ENCODE data around the gene POGLUT2.
"Not testable (repeated sequence)": the region's sequence is repeated elsewhere in the genome, so short reads cannot be mapped to it uniquely, and the experiment has no call there.

POGLUT2 gene

GRCh38 chr13:102816708-102817107 lies 17.9 kb upstream of the POGLUT2 start:
- Mint-ChIP-seq H3K4me1 (peaks cover 5% of the 10 kb centered on the region), H3K27ac (no peak overlapping the region), H3K9me3 (peaks cover 6% of the 10 kb centered on the region), H3K27me3 (no peaks in the 10 kb centered on the region), H3K36me3 (peaks cover 10% of the 10 kb centered on the region), H3K4me3 (no peak overlapping the region)

GRCh38 chr13:102815788-102816187 lies 17.0 kb upstream of the POGLUT2 start:
- H3K27me3 Mint-ChIP-seq, result no peaks in the 10 kb centered on the region
- H3K36me3 Mint-ChIP-seq, result peaks cover 10% of the 10 kb centered on the region
- peaks cover 6% of the 10 kb centered on the region for H3K9me3 Mint-ChIP-seq
- H3K4me1 Mint-ChIP-seq, result peaks cover 5% of the 10 kb centered on the region
- H3K27ac Mint-ChIP-seq, result no peak overlapping the region
- H3K4me3 Mint-ChIP-seq, result no peak overlapping the region

- Mint-ChIP-seq H3K4me1 (peaks cover 5% of the 10 kb centered on the region), H3K9me3 (peaks cover 6% of the 10 kb centered on the region), H3K27me3 (no peaks in the 10 kb centered on the region), H3K27ac (no peak overlapping the region), H3K36me3 (peaks cover 10% of the 10 kb centered on the region), H3K4me3 (no peak overlapping the region)
These were observed 16.0 kb upstream of the POGLUT2 start for GRCh38 chr13:102814793-102815192.

- Mint-ChIP-seq H3K27ac (no peak overlapping the region), H3K9me3 (peaks cover 6% of the 10 kb centered on the region), H3K4me3 (no peak overlapping the region), H3K36me3 (peaks cover 10% of the 10 kb centered on the region), H3K4me1 (peaks cover 5% of the 10 kb centered on the region), H3K27me3 (no peaks in the 10 kb centered on the region)
These were observed 15.3 kb upstream of the POGLUT2 start for GRCh38 chr13:102814025-102814607.

- peaks cover 10% of the 10 kb centered on the region for H3K36me3 Mint-ChIP-seq
- no peak overlapping the region for H3K27ac Mint-ChIP-seq
- peaks cover 9% of the 10 kb centered on the region for H3K4me1 Mint-ChIP-seq
- no peak overlapping the region for H3K4me3 Mint-ChIP-seq
- H3K9me3 Mint-ChIP-seq, result peaks cover 6% of the 10 kb centered on the region
- no peaks in the 10 kb centered on the region for H3K27me3 Mint-ChIP-seq
These were observed 14.0 kb upstream of the POGLUT2 start for GRCh38 chr13:102812611-102813287.

- Mint-ChIP-seq H3K4me3 (no peak overlapping the region), H3K9me3 (peaks cover 6% of the 10 kb centered on the region), H3K27ac (no peak overlapping the region), H3K27me3 (no peaks in the 10 kb centered on the region), H3K36me3 (peaks cover 5% of the 10 kb centered on the region), H3K4me1 (peaks cover 9% of the 10 kb centered on the region)
These were observed 8.9 kb upstream of the POGLUT2 start for GRCh38 chr13:102807699-102808098.

- no peaks in the 10 kb centered on the region for H3K36me3 Mint-ChIP-seq
- H3K4me1 Mint-ChIP-seq, result peaks cover 18% of the 10 kb centered on the region
- H3K4me3 Mint-ChIP-seq, result no peak overlapping the region
- no peak overlapping the region for H3K27ac Mint-ChIP-seq
- H3K9me3 Mint-ChIP-seq, result no peaks in the 10 kb centered on the region
- no peaks in the 10 kb centered on the region for H3K27me3 Mint-ChIP-seq
These were observed 6.9 kb upstream of the POGLUT2 start for GRCh38 chr13:102805680-102806079.

- H3K36me3 Mint-ChIP-seq, result no peaks in the 10 kb centered on the region
- H3K27ac Mint-ChIP-seq, result peak overlapping the region; percentile 70
- H3K4me1 Mint-ChIP-seq, result peaks cover 19% of the 10 kb centered on the region
- peak overlapping the region; percentile 90 for H3K4me3 Mint-ChIP-seq
- peaks cover 13% of the 10 kb centered on the region for H3K27me3 Mint-ChIP-seq
- no peaks in the 10 kb centered on the region for H3K9me3 Mint-ChIP-seq
These were observed 1.6 kb upstream of the POGLUT2 start for GRCh38 chr13:102800145-102801041.

- Mint-ChIP-seq H3K4me1 (peaks cover 19% of the 10 kb centered on the region), H3K27me3 (peaks cover 14% of the 10 kb centered on the region), H3K4me3 (peak overlapping the region; percentile 90), H3K36me3 (no peaks in the 10 kb centered on the region), H3K9me3 (no peaks in the 10 kb centered on the region), H3K27ac (peak overlapping the region; percentile 70)
These were observed 809 bp upstream of the POGLUT2 start for GRCh38 chr13:102799426-102800144.

- Mint-ChIP-seq H3K36me3 (no peaks in the 10 kb centered on the region), H3K27ac (no peak overlapping the region), H3K27me3 (peaks cover 17% of the 10 kb centered on the region), H3K4me3 (no peak overlapping the region), H3K9me3 (no peaks in the 10 kb centered on the region), H3K4me1 (peaks cover 4% of the 10 kb centered on the region)
These were observed 5.0 kb downstream of the POGLUT2 start for GRCh38 chr13:102793611-102794355.

- no peaks in the 10 kb centered on the region for H3K4me1 Mint-ChIP-seq
- H3K36me3 Mint-ChIP-seq, result no peaks in the 10 kb centered on the region
- H3K4me3 Mint-ChIP-seq, result no peak overlapping the region
- no peak overlapping the region for H3K27ac Mint-ChIP-seq
- H3K27me3 Mint-ChIP-seq, result peaks cover 14% of the 10 kb centered on the region
- H3K9me3 Mint-ChIP-seq, result no peaks in the 10 kb centered on the region
These were observed 6.4 kb downstream of the POGLUT2 start for GRCh38 chr13:102792396-102792795.

GRCh38 chr13:102788683-102789082 lies 10.1 kb downstream of the POGLUT2 start:
- no peak overlapping the region for H3K4me3 Mint-ChIP-seq

GRCh38 chr13:102784483-102784882 lies 14.3 kb downstream of the POGLUT2 start:
- Mint-ChIP-seq H3K9me3 (no peaks in the 10 kb centered on the region), H3K27ac (no peak overlapping the region), H3K4me1 (peaks cover 8% of the 10 kb centered on the region), H3K4me3 (no peak overlapping the region), H3K36me3 (peaks cover 4% of the 10 kb centered on the region), H3K27me3 (no peaks in the 10 kb centered on the region)

More at GRCh38 chr13:102788683-102789082, 10.1 kb downstream of the POGLUT2 start:
- H3K36me3 Mint-ChIP-seq, result no peaks in the 10 kb centered on the region
- no peaks in the 10 kb centered on the region for H3K9me3 Mint-ChIP-seq
- H3K27ac Mint-ChIP-seq, result no peak overlapping the region
- H3K27me3 Mint-ChIP-seq, result peaks cover 1% of the 10 kb centered on the region
- no peaks in the 10 kb centered on the region for H3K4me1 Mint-ChIP-seq

GRCh38 chr13:102781591-102781990 lies 17.2 kb downstream of the POGLUT2 start:
- H3K27ac Mint-ChIP-seq, result no peak overlapping the region
- H3K27me3 Mint-ChIP-seq, result no peaks in the 10 kb centered on the region
- H3K4me3 Mint-ChIP-seq, result no peak overlapping the region
- peaks cover 4% of the 10 kb centered on the region for H3K36me3 Mint-ChIP-seq
- peaks cover 21% of the 10 kb centered on the region for H3K4me1 Mint-ChIP-seq
- no peaks in the 10 kb centered on the region for H3K9me3 Mint-ChIP-seq

GRCh38 chr13:102780656-102781055 lies 18.1 kb downstream of the POGLUT2 start:
- not testable (repeated sequence) for H3K4me3 Mint-ChIP-seq, H3K27ac Mint-ChIP-seq, H3K9me3 Mint-ChIP-seq, H3K27me3 Mint-ChIP-seq, H3K36me3 Mint-ChIP-seq
- peaks cover 21% of the 10 kb centered on the region for H3K4me1 Mint-ChIP-seq
